H1 (cell line): ENCODE data around the gene CEP41. TPM values are rescaled to one million over a fixed set of nuclear protein-coding genes. Genes with fewer than 3 reads are reported as not detected.

Experiments used
- HDAC2 ChIP-seq, 2 experiments: fragments of 300-600 bp in 1 of 2; sonication (generic) in 1 of 2; IDR thresholded peaks; 2 replicates each; pipeline ENCODE4 v1.6.1; 2011 to 2012; ENCODE audit warnings: low read depth in 2 of 2, low read length in 2 of 2, mild to moderate bottlenecking in 2 of 2, moderate library complexity in 2 of 2, borderline replicate concordance in 1 of 2, inconsistent platforms in 1 of 2
- MAFK ChIP-seq: IDR thresholded peaks from 2 replicates; pipeline ENCODE4 v1.6.1; 2012; ENCODE audit warnings: low read depth, mild to moderate bottlenecking, improper control_type of control experiment, low read length
- RAD21 ChIP-seq, 2 experiments: IDR thresholded peaks in 1 of 2; conservative IDR thresholded peaks in 1 of 2; 2 replicates each; pipeline ENCODE4 v1.6.1; 2011; ENCODE audit warnings: low read depth in 2 of 2, low read length in 2 of 2, improper control_type of control experiment in 1 of 2, inconsistent platforms in 1 of 2, mild to moderate bottlenecking in 1 of 2, moderate library complexity in 1 of 2
- RBBP5 ChIP-seq: IDR thresholded peaks from 2 replicates; pipeline ENCODE4 v1.7.1; 2012; ENCODE audit warnings: low read depth, mild to moderate bottlenecking, inconsistent platforms, low read length, moderate library complexity, borderline replicate concordance
- RNF2 ChIP-seq: fragments of 200-900, 300-1000 bp; sonication (generic); IDR thresholded peaks from 2 replicates; pipeline ENCODE4 v1.7.1; 2016; ENCODE audit warnings: borderline replicate concordance, low read depth, mild to moderate bottlenecking, antibody characterized with exemption, low read length; ENCODE audit not compliant: poor library complexity, severe bottlenecking; ENCODE audit errors: missing control alignments
- SIRT6 ChIP-seq: IDR thresholded peaks from one replicate; pipeline ENCODE4 v1.7.1; 2012; ENCODE audit warnings: low read length, inconsistent platforms
- polyA plus RNA-seq, 7 experiments: library from polyadenylated mRNA; depleted of rRNA in 3 of 7; stranded (reverse) in 5 of 7; unstranded in 2 of 7; fragments of >200 nt in 5 of 7; fragments of 200-250 nt in 2 of 7; gene quantifications; 1 replicate in 5 of 7; 2 replicates in 1 of 7; 4 replicates in 1 of 7; pipeline versions ENCODE4 v1.2.1 to v1.2.3, GENCODE V29; 2011 to 2013; ENCODE audit warnings: missing spikeins in 2 of 7, mixed read lengths in 2 of 7
- total RNA-seq: library from RNA; stranded (reverse); fragmentation: NEBNext Ultra II Directional; extraction: Animal tissue kit (Norgen Biotek cat#: 25700); gene quantifications from 2 replicates; pipeline ENCODE4 v1.2.1, GENCODE V29; 2021
- TF ChIP-seq, protein P1 (sequence below): IDR thresholded peaks from 2 replicates; pipeline ENCODE4 v1.6.1; 2011; ENCODE audit warnings: low read length, improper control_type of control experiment

The CEP41 gene
- total and polyA plus RNA-seq, 2 of the 8 experiments (the other 6 are each of a cell fraction or from before 2014, with no cell fraction given): 9.3 to 12.8 TPM

DNA sequence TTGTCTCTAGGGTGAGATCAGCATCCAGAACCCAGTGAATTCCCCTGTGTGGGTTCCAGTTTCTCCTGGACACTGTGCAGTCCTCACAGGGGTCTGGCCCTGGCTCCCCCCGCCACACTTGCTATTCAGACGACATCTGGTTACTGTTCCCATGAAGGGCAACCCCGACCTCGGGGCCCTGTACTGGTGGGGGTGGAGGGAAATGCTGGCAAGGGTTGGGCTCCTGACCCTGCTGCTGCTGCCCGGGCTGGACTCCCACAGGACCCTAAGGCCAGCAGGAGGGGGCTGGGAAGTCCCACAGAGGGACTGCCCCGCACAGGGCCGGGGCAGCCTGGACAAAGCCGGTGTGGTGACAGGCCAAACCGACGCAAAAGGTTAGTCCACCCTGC is 61.3 kb downstream of the CEP41 start (continued):
- TF ChIP-seq HDAC2 (IDR thresholded peaks at IDR 0.05; ENCODE audit: borderline replicate concordance in 1 of 2, low read depth in 2 of 2, low read length in 2 of 2) (no peak), RBBP5 (no peak), SIRT6 (no peak), RAD21 (IDR thresholded peaks at IDR 0.05 in 1 of 2, conservative IDR thresholded peaks at IDR 0.05 in 1 of 2; ENCODE audit: low read depth in 2 of 2, low read length in 2 of 2) (no peak), RNF2 (no peak), MAFK (no peak)
- TF ChIP-seq, protein P1, sequence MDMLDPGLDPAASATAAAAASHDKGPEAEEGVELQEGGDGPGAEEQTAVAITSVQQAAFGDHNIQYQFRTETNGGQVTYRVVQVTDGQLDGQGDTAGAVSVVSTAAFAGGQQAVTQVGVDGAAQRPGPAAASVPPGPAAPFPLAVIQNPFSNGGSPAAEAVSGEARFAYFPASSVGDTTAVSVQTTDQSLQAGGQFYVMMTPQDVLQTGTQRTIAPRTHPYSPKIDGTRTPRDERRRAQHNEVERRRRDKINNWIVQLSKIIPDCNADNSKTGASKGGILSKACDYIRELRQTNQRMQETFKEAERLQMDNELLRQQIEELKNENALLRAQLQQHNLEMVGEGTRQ: no peak
